Measurements from ENCODE around the gene HOXA6.

GRCh38 chr7:27123477-27124053 is 24.0 kb downstream of the HOXA6 start:
- no peak for TF ChIP-seq CTCF (IDR thresholded peaks at IDR 0.05)
- no peak for TF ChIP-seq POLR2AphosphoS5 (IDR thresholded peaks at IDR 0.05)
